Brain microvascular endothelial cell (primary cell): ENCODE data around the gene ECEL1.

ENCODE experiments used
- DNase-seq: peaks from one replicate; pipeline ENCODE4 v3.0.0-alpha.2; 2020
- H3K27ac ChIP-seq: fragments of 250-450 bp; sonication (Bioruptor Pico); 2 replicates; pipeline ENCODE4 v1.5.1; 2020; ENCODE audit warnings: mild to moderate bottlenecking, moderate library complexity
- H3K27me3 ChIP-seq: fragments of 250-450 bp; sonication (Bioruptor Pico); replicated peaks from 2 replicates; pipeline ENCODE4 v1.5.1; 2020; ENCODE audit warnings: mild to moderate bottlenecking
- H3K36me3 ChIP-seq: fragments of 250-450 bp; sonication (Bioruptor Pico); replicated peaks from 2 replicates; pipeline ENCODE4 v1.5.1; 2020; ENCODE audit warnings: mild to moderate bottlenecking
- H3K4me3 ChIP-seq: 2 replicates; pipeline ENCODE4 v1.5.1; 2011; ENCODE audit warnings: low read depth, mild to moderate bottlenecking, control low read depth, low read length, moderate library complexity
- CTCF ChIP-seq: IDR thresholded peaks from 2 replicates; pipeline ENCODE4 v1.5.1; 2011; ENCODE audit warnings: low read depth, mild to moderate bottlenecking, moderate library complexity, low read length, control low read depth, inconsistent platforms; ENCODE audit errors: missing control alignments
- in situ Hi-C: cut with HindIII; loops from 2 replicates; pipeline ENCODE4 v1.10.0; 2017; ENCODE audit warnings: low sequenced_read_pairs, low pct_ligation_motif_present

ECEL1 gene

GRCh38 chr2:232477751-232478510 lies 9.7 kb downstream of the ECEL1 start:
- Histone ChIP-seq H3K27ac (no peak overlapping the region), H3K4me3 (no peak overlapping the region), H3K27me3 (peaks cover 31% of the 10 kb centered on the region), H3K36me3 (no peaks in the 10 kb centered on the region)
- TF ChIP-seq CTCF = no peak
- in situ Hi-C loops = no loop called here
- no peak for DNase-seq

- Histone ChIP-seq H3K27ac (no peak overlapping the region), H3K4me3 (no peak overlapping the region), H3K27me3 (peaks cover 35% of the 10 kb centered on the region), H3K36me3 (no peaks in the 10 kb centered on the region)
- in situ Hi-C loops = no loop called here
- TF ChIP-seq CTCF = no peak
- DNase-seq = no peak
Observed at GRCh38 chr2:232476791-232477190, 10.8 kb downstream of the ECEL1 start.

- Histone ChIP-seq H3K27ac (no peak overlapping the region), H3K36me3 (no peaks in the 10 kb centered on the region), H3K27me3 (peaks cover 41% of the 10 kb centered on the region), H3K4me3 (no peak overlapping the region)
- no peak for TF ChIP-seq CTCF
- no peak for DNase-seq
- in situ Hi-C loops = no loop called here
Observed at GRCh38 chr2:232476045-232476444, 11.6 kb downstream of the ECEL1 start.

GRCh38 chr2:232473467-232473890 lies 14.2 kb downstream of the ECEL1 start:
- Histone ChIP-seq H3K27ac (no peak overlapping the region), H3K27me3 (peaks cover 44% of the 10 kb centered on the region), H3K4me3 (no peak overlapping the region), H3K36me3 (no peaks in the 10 kb centered on the region)
- no peak for DNase-seq
- TF ChIP-seq CTCF = no peak
- in situ Hi-C loops = no loop called here

GRCh38 chr2:232466221-232466620 lies 21.4 kb downstream of the ECEL1 start:
- in situ Hi-C loops = no loop called here
- H3K27ac ChIP-seq = no peak overlapping the region
- no peak for DNase-seq

More at GRCh38 chr2:232466221-232466620, 21.4 kb downstream of the ECEL1 start:
- no peaks in the 10 kb centered on the region for H3K36me3 ChIP-seq
- no peak overlapping the region for H3K4me3 ChIP-seq
- TF ChIP-seq CTCF = no peak
- peaks cover 18% of the 10 kb centered on the region for H3K27me3 ChIP-seq
